Stimulated activated CD8-positive, alpha-beta memory T cell treated with anti-CD3 and anti-CD28 coated beads, Interleukin-2, amount 100 ng/mL, for 1 hour (primary cell): Measurements from ENCODE around the gene SMC3.
"Not testable (repeated sequence)": the region's sequence is repeated elsewhere in the genome, so short reads cannot be mapped to it uniquely, and the experiment has no call there.

Experiments used
- DNase-seq, 2 donors: peaks; one replicate each; pipeline ENCODE4 v3.0.0-alpha.2; 2020; ENCODE audit warnings: low read depth in 2 of 2

The SMC3 gene

DNA sequence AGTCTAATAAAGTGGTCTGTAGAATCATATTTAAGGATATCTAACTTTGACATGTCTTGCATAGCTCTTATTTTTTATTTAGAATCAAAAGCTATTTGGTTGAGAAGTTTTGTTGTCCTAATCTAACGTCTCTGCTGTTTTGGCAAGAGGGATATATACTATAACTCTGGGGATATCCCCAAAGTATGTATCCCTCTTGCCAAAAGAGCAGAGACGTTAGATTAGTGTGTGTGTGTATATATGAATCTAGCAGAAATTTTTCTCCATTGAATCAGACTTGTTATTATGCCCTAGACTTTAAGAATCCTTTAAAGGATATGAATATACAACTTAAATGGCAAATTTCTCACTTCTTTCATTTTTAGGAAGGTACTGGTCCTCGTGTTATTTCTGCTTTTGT is 9.6 kb downstream of the SMC3 start:
- DNase-seq: no peak

GRCh38 chr10:110584006-110584405 is 16.5 kb downstream of the SMC3 start:
- no peak for DNase-seq

DNA sequence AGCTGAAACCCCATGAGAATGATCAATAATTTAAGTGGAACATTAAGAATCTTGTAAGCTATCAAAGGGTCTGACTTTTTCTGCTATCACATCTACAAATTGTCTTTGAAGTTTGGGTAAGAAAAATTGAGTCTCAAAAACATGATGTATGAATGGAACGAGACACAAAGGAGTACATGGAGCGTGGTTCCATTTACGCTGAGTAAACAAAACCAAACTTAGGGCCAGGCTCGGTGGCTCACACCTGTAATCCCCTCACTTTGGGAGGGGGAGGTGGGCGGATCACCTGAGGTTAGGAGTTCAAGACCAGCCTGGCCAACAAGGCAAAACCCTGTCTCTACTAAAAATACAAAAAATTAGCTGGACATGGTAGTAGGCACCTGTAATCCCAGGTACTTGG is 24.3 kb downstream of the SMC3 start:
- DNase-seq: no peak

DNA sequence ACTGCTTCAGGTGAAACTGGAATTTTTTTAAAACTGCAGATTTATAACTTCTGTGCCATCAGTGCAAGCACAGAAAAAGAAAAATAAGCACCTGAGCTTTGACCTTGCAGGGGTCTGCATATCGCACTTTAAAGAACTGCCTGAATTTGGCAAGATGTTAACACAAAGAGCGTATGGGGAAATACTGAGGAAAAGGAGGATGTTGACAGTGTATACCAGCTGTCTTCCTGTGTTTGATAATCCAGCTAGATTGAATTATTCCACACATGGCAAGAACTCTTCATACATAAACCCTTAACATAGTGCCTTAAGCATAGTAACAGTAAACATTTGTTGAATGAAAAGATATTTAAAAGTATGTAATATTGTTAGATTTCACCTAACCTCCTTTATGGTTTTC is 30.0 kb downstream of the SMC3 start:
- no peak for DNase-seq

GRCh38 chr10:110600487-110601101 is 33.1 kb downstream of the SMC3 start:
- DNase-seq: no peak

DNA sequence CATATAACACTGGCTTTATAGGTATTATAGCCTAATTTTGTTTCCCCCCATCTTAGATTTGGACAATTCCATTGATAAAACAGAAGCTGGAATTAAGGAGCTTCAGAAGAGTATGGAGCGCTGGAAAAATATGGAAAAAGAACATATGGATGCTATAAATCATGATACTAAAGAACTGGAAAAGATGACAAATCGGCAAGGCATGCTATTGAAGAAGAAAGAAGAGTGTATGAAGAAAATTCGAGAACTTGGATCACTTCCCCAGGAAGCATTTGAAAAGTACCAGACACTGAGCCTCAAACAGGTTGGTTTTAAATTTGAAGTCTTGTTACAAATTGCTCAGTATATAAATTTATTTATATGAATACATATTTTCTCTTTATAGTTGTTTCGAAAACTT is 34.1 kb downstream of the SMC3 start:
- DNase-seq: no peak

DNA sequence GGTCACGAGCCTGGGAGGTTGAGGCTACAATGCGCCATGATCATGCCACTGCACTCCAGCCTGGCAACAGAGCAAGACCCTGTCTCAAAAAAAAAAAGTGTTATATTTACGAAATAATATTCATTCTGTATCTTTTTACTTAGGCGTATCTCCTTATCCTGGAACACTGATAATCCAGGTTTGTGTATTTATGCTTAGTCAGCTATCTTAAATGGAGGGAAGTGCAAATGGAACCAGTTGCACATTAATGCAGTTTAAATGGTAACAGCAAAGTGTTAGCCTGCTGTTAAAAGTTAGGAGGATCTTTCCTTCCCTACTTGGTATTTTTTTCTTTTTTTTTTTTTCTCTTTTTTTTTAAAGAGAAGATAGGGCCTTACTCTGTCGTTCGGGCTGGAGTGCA is 40.6 kb downstream of the SMC3 start:
- DNase-seq: no peak

- no peak for DNase-seq
Measured at GRCh38 chr10:110609605-110610004, 42.1 kb downstream of the SMC3 start.

- DNase-seq: peak in 1 of 2 donors; percentile 14
Measured at GRCh38 chr10:110610308-110610774, 42.8 kb downstream of the SMC3 start.

GRCh38 chr10:110610781-110611180 is 43.3 kb downstream of the SMC3 start:
- not testable (repeated sequence) for DNase-seq

DNA sequence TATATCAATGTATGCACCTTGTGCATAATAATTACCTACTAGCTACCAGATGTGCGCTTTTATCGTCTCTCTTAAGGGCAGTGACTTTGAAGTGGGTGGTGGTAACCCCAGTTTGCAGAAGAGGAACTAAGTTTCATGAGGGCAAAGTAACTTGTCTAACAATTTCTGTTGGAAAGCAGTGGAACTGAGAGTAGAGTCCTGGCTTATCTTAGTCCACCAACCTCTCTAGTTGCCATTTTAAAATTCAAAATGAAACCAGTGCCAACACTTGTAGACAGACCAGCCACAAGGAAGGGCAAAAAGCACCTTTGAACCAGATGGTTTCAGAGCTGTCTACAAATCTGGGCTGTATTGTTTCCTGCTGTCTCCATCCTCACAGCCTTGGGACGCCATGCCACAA is 44.6 kb downstream of the SMC3 start:
- no peak for DNase-seq

- no peak for DNase-seq
Measured at GRCh38 chr10:110612629-110613028, 45.1 kb downstream of the SMC3 start.

GRCh38 chr10:110613341-110613995 is 46.0 kb downstream of the SMC3 start:
- DNase-seq: no peak

DNA sequence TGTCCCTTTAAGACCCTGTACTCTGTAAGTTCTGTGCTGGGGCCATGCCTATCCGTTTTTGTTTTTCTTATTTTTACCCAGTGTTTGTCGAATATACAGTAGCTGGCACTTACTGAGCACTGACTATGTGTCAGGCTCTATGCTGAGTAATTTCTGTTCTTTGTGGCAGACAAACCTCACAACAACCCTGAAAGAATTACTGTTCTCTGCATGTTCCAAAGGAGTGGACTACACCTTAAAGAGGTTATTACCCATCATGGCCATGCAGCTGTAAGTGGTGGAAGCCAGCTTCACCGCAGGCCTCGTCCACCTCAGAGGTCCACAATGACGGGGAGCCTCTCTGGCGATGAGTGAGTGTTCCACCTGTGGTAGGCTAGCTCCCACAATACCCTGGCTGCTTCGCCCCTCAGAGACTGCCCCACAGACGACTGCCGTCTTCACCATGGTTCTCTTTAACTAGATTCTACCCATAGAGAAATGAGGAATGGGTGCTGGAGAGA is 46.6 kb downstream of the SMC3 start:
- DNase-seq: no peak

- DNase-seq: no peak
Measured at GRCh38 chr10:110615057-110615747, 47.7 kb downstream of the SMC3 start.

GRCh38 chr10:110616493-110617033 is 49.1 kb downstream of the SMC3 start:
- DNase-seq: no peak

- DNase-seq: no peak
Measured at GRCh38 chr10:110617425-110618229, 50.1 kb downstream of the SMC3 start.

DNA sequence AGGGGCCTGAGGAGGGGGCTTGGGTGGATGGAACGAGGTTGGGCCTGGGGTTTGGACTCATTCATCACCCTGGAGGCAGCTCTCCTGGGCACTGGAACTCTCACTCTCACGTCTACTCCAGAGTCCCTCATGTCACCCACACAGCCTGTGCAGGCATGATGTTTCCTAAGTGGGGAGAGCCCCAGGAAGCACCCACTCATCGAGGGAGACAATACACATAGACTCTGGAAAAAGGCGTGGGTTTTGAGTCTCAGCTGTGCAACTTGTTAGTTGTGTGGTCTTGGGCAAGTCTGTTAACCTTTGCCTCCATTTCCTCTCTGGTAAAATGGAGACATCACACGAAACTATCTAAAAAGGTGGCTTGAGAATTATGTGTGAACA is 50.7 kb downstream of the SMC3 start:
- no peak for DNase-seq

DNA sequence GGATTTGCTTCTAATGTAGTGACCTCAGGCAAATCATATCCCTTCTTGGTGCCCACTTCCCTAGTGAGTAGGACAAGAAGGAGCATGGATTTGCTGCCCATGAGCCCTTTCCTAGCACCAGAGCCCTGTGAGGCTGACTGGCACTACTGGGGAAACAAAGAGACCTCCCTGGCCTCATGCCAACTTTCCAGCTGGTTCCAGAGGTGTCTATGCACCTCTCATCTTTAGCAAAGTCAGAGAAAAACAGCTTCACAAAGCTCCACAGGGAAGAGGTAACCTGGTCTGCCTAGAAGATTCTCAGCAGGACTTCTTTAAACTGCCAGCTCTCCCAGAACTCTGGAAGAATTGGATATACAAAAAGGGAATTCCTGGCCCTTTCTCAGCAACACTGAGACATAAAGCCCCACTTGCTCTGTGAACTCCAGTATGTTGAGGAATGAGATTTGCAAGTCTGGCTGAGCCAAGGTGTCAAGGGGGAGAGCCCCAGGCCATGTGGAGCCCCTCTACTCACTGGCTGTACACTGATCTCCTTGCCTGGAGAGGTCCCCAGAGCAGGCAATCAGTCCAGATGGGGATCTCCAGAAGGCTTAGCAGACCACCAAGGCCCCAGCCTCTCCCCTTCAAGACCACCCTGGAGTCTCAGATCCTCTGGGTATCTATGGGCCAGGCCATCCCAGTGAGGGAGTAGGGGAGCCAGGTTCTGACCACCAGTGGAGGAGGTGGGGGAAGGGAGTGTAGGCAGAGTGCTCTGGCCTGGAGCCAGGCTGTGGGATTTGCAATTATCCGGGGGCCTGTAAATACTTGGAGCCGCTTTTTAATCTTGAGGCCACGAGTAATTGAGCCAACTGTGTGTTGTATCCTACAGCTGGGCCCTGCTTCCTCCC is 52.3 kb downstream of the SMC3 start:
- no peak for DNase-seq

GRCh38 chr10:110620398-110620719 is 52.9 kb downstream of the SMC3 start:
- no peak for DNase-seq

- not testable (repeated sequence) for DNase-seq
Measured at GRCh38 chr10:110623316-110623715, 55.8 kb downstream of the SMC3 start.
